ENCODE results near the gene IFI35. TPM values are rescaled to one million over a fixed set of nuclear protein-coding genes. Genes with fewer than 3 reads are reported as not detected.
"Not testable (repeated sequence)": the region's sequence is repeated elsewhere in the genome, so short reads cannot be mapped to it uniquely, and the experiment has no call there.

IFI35 gene
- total RNA-seq, 1 donor, result 31.5 TPM

DNA sequence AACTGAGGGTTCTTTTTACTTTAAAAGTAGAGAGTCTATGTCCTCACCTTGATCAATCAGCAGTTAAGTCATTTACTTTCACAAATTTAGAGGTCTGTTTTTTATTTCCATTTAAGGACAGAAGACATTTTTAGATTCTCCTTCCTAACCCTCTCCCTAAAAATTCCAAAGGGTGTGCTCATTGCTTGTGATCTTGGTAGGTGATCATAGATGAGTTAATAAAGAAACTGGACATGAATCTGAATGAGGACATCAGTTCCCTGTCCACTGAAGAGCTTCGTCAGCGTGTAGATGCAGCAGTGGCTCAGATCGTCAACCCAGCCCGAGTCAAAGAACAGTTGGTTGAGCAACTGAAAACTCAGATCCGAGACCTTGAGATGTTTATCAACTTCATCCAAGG lies 17.4 kb upstream of the IFI35 start:
- no peak overlapping the region for H3K4me3 ChIP-seq (ENCODE audit: low read depth, low read length)
- TF ChIP-seq, protein P1, sequence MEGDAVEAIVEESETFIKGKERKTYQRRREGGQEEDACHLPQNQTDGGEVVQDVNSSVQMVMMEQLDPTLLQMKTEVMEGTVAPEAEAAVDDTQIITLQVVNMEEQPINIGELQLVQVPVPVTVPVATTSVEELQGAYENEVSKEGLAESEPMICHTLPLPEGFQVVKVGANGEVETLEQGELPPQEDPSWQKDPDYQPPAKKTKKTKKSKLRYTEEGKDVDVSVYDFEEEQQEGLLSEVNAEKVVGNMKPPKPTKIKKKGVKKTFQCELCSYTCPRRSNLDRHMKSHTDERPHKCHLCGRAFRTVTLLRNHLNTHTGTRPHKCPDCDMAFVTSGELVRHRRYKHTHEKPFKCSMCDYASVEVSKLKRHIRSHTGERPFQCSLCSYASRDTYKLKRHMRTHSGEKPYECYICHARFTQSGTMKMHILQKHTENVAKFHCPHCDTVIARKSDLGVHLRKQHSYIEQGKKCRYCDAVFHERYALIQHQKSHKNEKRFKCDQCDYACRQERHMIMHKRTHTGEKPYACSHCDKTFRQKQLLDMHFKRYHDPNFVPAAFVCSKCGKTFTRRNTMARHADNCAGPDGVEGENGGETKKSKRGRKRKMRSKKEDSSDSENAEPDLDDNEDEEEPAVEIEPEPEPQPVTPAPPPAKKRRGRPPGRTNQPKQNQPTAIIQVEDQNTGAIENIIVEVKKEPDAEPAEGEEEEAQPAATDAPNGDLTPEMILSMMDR (IDR thresholded peaks at IDR 0.05; ENCODE audit: insufficient read depth, low read depth, low read length), result no peak
- no peak for DNase-seq (ENCODE audit: low read depth)

DNA sequence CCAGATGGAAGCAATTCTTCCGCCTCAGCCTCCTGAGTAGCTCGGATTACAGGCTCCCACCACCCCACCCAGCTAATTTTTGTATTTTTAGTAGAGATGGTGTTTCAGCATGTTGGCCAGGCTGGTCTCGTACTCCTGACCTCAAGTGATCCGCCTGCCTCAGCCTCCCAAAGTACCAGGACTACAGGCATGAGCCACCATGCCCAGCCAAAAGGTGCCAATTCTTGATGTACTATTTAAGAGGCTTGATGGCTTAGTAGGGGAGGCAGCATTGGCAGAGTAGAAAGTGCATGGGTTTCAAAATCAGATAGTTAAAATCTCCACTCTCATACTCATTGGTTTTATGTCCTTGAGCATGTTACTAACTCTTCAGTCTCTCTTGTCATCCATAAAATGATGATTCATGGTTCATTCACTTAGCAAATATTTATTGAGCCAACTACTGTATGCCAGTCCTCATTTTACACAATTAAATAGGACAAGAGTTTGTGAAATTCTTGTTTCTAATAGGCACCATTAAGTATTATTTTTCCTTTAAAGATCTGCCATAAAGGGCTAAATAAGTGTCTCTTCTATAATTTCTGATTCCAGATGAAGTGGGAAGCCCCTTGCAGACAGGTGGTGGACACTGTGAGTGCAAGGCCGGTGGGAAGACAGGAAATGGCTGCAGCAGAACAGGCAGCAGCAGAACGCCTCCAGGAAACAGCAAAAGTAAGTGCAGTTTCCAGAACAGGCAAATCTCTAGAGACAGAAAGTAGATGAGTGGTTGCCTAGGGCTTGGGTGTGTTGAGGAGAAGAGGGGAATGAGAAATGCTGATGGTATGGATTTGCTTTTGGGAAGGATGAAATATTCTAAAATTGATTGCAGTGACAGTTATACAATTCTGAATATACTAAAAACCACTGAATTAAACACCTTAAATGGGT lies 16.6 kb upstream of the IFI35 start:
- no peak overlapping the region for H3K4me3 ChIP-seq (ENCODE audit: low read depth, low read length)
- no peak for DNase-seq (ENCODE audit: low read depth)
- TF ChIP-seq, protein P1 (IDR thresholded peaks at IDR 0.05; ENCODE audit: insufficient read depth, low read depth, low read length), result no peak

DNA sequence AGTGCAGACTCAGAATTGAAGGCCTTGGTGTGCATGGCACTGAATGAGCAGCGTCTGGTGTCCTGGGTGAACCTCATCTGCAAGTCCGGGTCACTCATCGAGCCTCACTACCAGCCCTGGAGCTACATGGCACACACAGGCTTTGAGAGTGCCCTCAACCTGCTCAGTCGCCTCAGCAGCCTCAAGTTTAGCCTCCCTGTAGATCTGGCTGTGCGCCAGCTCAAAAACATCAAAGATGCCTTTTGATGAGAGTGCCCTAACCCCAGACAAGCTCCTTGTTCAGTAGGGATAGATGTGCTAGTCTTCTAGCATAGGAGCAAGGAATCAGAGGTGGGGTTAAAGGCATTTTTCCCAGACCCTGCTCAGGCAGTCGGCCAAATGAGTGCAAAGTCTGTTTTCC lies 15.1 kb upstream of the IFI35 start:
- no peak for DNase-seq (ENCODE audit: low read depth)
- TF ChIP-seq, protein P1 (IDR thresholded peaks at IDR 0.05; ENCODE audit: insufficient read depth, low read depth, low read length), result no peak
- H3K4me3 ChIP-seq (ENCODE audit: low read depth, low read length), result no peak overlapping the region

DNA sequence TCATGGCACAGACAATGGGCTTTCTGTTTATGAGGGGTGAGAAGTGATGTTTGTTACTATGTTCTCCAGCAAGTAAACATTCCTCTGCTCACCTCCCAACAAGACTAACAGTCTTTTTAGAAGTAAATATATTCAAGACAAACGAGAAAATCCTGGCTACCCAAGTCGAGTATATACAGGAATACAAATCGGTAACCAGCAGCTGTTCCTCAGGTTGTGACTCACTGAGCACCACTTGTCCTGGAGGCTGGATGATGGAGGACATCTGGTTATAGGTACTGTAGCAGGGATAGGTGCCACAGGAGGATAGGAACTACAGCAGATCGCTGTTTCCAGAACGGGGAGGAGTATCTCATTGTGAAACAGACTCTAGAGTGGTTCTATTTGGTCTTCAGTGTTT lies 13.7 kb upstream of the IFI35 start:
- TF ChIP-seq, protein P1 (IDR thresholded peaks at IDR 0.05; ENCODE audit: insufficient read depth, low read depth, low read length), result no peak
- no peak overlapping the region for H3K4me3 ChIP-seq (ENCODE audit: low read depth, low read length)
- no peak for DNase-seq (ENCODE audit: low read depth)

DNA sequence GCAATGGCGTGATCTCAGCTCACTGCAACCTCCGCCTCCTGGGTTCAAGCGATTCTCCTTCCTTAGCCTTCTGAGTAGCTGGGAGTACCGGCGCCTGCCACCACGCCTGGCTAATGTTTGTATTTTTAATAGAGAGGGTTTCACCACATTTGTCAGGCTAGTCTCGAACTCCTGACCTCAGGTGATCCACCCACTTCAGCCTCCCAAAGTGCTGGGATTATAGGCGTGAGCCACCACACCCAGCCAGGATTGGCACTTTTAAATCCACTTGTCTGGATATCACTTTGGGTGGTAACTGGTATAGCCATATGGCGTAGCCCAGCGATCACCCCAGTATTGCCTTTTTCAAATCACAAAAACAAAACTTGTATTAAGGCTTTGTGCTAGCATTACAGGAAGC lies 12.7 kb upstream of the IFI35 start:
- not testable (repeated sequence) for H3K4me3 ChIP-seq (ENCODE audit: low read depth, low read length); DNase-seq (ENCODE audit: low read depth)

DNA sequence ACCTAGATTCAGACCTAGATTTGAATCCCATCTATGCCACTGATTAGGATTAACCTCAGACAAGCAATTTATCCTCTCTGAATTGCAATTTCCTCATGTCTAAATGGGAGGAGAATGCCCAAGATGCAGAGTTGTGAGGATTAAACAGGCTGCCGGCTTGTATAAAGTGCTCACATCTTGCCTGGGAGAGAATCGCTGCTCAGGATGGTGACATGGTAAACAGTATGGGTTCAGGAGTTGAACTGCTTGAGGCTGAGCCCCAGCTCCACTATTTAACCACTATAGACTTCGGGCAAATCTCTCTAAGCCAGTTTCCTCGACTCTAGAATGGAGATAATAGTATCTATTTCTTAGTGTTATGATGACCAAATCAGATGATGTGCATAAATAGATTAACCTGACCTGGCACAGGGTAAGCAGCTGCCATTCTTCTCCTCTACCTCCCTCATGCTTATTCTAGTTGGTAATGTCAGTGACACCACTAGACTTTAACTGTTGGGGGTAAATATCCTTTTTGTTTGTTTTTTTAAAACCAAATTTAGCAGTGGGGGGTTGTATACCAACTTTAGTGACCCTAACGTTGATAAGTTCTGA lies 9.1 kb upstream of the IFI35 start:
- peak overlapping the region; percentile 47 for H3K4me3 ChIP-seq (ENCODE audit: low read depth, low read length)
- TF ChIP-seq, protein P1 (IDR thresholded peaks at IDR 0.05; ENCODE audit: insufficient read depth, low read depth, low read length), result no peak
- no peak for DNase-seq (ENCODE audit: low read depth)
